Keratinocyte (primary cell): ENCODE measurements around the gene ANKRD16. TPM values are rescaled to one million over a fixed set of nuclear protein-coding genes. Genes with fewer than 3 reads are reported as not detected.

Source experiments
- DNase-seq: peaks from one replicate; pipeline ENCODE4 v3.0.0-alpha.2; 2011; ENCODE audit warnings: low read depth, missing footprints, low spot score
- FAIRE-seq: peaks from 2 replicates; lab custom pipeline; 2011; peaks lifted over from hg19 to GRCh38; lab: Jason Lieb, UNC
- H2AFZ ChIP-seq: 2 replicates; pipeline ENCODE4 v1.6.0; 2012; ENCODE audit warnings: low read length, control low read depth, inconsistent platforms; ENCODE audit not compliant: control insufficient read depth
- H3K27ac ChIP-seq: 2 replicates; pipeline ENCODE4 v1.5.1; 2011; ENCODE audit warnings: low read length; ENCODE audit not compliant: control insufficient read depth, insufficient read depth
- H3K27me3 ChIP-seq: 3 replicates; pipeline ENCODE4 v1.6.0; 2011; ENCODE audit warnings: low read length; ENCODE audit not compliant: control insufficient read depth, insufficient read depth; ENCODE audit errors: extremely low read depth
- H3K36me3 ChIP-seq, 2 experiments: 2 replicates in 1 of 2; 3 replicates in 1 of 2; pipeline ENCODE4 v1.5.1; 2011; ENCODE audit warnings: low read length in 2 of 2, mild to moderate bottlenecking in 1 of 2; ENCODE audit not compliant: control insufficient read depth in 2 of 2, insufficient read depth in 2 of 2; ENCODE audit errors: extremely low read depth in 1 of 2
- H3K4me1 ChIP-seq: 3 replicates; pipeline ENCODE4 v1.5.1; 2011; ENCODE audit warnings: low read length; ENCODE audit not compliant: control insufficient read depth, insufficient read depth; ENCODE audit errors: extremely low read depth
- H3K4me2 ChIP-seq: 3 replicates; pipeline ENCODE4 v1.6.0; 2011; ENCODE audit warnings: low read depth, low read length; ENCODE audit not compliant: control insufficient read depth, insufficient read depth; ENCODE audit errors: extremely low read depth
- H3K4me3 ChIP-seq, 3 experiments: fragments of 200-600 bp in 1 of 3; sonication (generic) in 1 of 3; 2 replicates in 2 of 3; 3 replicates in 1 of 3; pipeline ENCODE4 v1.5.1; 2011 to 2016; ENCODE audit warnings: low read length in 3 of 3, mild to moderate bottlenecking in 3 of 3, control low read depth in 2 of 3, inconsistent platforms in 1 of 3, low read depth in 1 of 3, mixed read lengths in 1 of 3, mixed run types in 1 of 3, moderate library complexity in 1 of 3; ENCODE audit not compliant: control insufficient read depth in 2 of 3, insufficient read depth in 2 of 3; ENCODE audit errors: extremely low read depth in 1 of 3
- H3K79me2 ChIP-seq: 2 replicates; pipeline ENCODE4 v1.6.0; 2012; ENCODE audit warnings: low read length; ENCODE audit not compliant: control insufficient read depth, insufficient read depth
- H3K9ac ChIP-seq: 3 replicates; pipeline ENCODE4 v1.6.0; 2011; ENCODE audit warnings: low read length; ENCODE audit not compliant: control insufficient read depth, insufficient read depth; ENCODE audit errors: extremely low read depth
- H3K9me1 ChIP-seq: 3 replicates; pipeline ENCODE4 v1.6.0; 2011; ENCODE audit warnings: low read length; ENCODE audit not compliant: control insufficient read depth, insufficient read depth; ENCODE audit errors: extremely low read depth
- H3K9me3 ChIP-seq: 2 replicates; pipeline ENCODE4 v1.5.1; 2012; ENCODE audit warnings: low read depth, low read length; ENCODE audit not compliant: control insufficient read depth
- H4K20me1 ChIP-seq: 3 replicates; pipeline ENCODE4 v1.6.0; 2011; ENCODE audit warnings: low read length; ENCODE audit not compliant: control insufficient read depth, insufficient read depth; ENCODE audit errors: extremely low read depth
- EZH2 ChIP-seq: IDR thresholded peaks from one replicate; pipeline ENCODE4 v1.6.1; 2012; ENCODE audit warnings: inconsistent platforms, mild to moderate bottlenecking, low read length, moderate library complexity
- dilution Hi-C: fragments of 300-500 bp; cut with MboI; formaldehyde crosslinking; loops from one replicate; pipeline ENCODE4 v1.7.0; 2020; ENCODE audit warnings: low sequenced_read_pairs; ENCODE audit not compliant: extremely low pct_ligation_motif_present
- polyA plus RNA-seq, 5 experiments: library from polyadenylated mRNA; depleted of rRNA in 3 of 5; stranded (reverse) in 3 of 5; stranded (forward) in 1 of 5; unstranded in 1 of 5; fragments of >200 nt; gene quantifications; 1 replicate in 1 of 5; 2 replicates in 3 of 5; 3 replicates in 1 of 5; pipeline versions ENCODE4 v1.2.1 to v1.2.3, GENCODE V29; 2011 to 2012; ENCODE audit warnings: missing spikeins in 2 of 5, low read depth in 1 of 5, low replicate concordance in 1 of 5
- TF ChIP-seq, protein P1 (sequence below), 3 experiments: IDR thresholded peaks in 1 of 3; conservative IDR thresholded peaks in 1 of 3; optimal IDR thresholded peaks in 1 of 3; 2 replicates in 2 of 3; 3 replicates in 1 of 3; pipeline versions ENCODE3 to v1.5.1; 2011; ENCODE audit warnings: low read length in 3 of 3, mild to moderate bottlenecking in 3 of 3, moderate library complexity in 2 of 3, control low read depth in 1 of 3, inconsistent platforms in 1 of 3; ENCODE audit not compliant: insufficient read depth in 2 of 3; ENCODE audit errors: extremely low read depth in 1 of 3

ANKRD16 gene
- polyA plus RNA-seq, 1 donor (not counting 4 experiments of a cell fraction or from before 2014, with no cell fraction given) = 6.2 TPM

DNA sequence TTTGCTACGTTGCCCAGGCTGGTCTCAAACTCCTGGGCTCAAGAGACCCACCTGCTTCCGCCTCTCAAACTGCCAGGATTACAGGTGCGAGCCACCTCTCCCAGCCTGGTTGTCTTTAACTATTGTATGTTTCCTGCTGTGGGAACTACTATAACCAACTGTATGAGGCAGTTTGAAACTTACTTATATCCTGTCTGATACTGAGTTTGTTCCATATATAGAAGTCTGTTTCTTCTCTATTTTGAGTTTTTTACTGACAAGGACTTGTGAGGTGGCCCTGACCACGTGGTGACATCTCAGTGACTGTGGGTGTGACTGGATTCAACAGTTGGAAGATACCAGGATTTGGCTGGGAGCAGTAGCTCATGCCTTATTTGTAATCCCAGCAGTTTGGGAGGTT lies 14.5 kb upstream of the ANKRD16 start:
- no peak overlapping the region for H3K4me3 ChIP-seq
- no peak overlapping the region for H3K4me2 ChIP-seq
- H2AFZ ChIP-seq = no peak overlapping the region
- no peak overlapping the region for H3K27ac ChIP-seq
- no peak overlapping the region for H3K9ac ChIP-seq
- DNase-seq (no peak), FAIRE-seq (no peak)
- H3K27me3 ChIP-seq = no peaks in the 10 kb centered on the region
- no peaks in the 10 kb centered on the region for H3K9me1 ChIP-seq
- H3K4me1 ChIP-seq = peaks cover 17% of the 10 kb centered on the region
- no peak for TF ChIP-seq EZH2
- TF ChIP-seq, protein P1, sequence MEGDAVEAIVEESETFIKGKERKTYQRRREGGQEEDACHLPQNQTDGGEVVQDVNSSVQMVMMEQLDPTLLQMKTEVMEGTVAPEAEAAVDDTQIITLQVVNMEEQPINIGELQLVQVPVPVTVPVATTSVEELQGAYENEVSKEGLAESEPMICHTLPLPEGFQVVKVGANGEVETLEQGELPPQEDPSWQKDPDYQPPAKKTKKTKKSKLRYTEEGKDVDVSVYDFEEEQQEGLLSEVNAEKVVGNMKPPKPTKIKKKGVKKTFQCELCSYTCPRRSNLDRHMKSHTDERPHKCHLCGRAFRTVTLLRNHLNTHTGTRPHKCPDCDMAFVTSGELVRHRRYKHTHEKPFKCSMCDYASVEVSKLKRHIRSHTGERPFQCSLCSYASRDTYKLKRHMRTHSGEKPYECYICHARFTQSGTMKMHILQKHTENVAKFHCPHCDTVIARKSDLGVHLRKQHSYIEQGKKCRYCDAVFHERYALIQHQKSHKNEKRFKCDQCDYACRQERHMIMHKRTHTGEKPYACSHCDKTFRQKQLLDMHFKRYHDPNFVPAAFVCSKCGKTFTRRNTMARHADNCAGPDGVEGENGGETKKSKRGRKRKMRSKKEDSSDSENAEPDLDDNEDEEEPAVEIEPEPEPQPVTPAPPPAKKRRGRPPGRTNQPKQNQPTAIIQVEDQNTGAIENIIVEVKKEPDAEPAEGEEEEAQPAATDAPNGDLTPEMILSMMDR (optimal IDR thresholded peaks at IDR 0.05 in 1 of 3, IDR thresholded peaks at IDR 0.05 in 1 of 3, conservative IDR thresholded peaks at IDR 0.05 in 1 of 3; ENCODE audit: extremely low read depth in 1 of 3, insufficient read depth in 2 of 3, low read length in 3 of 3) = no peak
- H3K9me3 ChIP-seq = no peaks in the 10 kb centered on the region
- dilution Hi-C loops = no loop called here
- H4K20me1 ChIP-seq = no peaks in the 10 kb centered on the region
- peaks cover 19% of the 10 kb centered on the region for H3K79me2 ChIP-seq
- peaks cover 11 to 18% of the 10 kb centered on the region in 2 experiments for H3K36me3 ChIP-seq

DNA sequence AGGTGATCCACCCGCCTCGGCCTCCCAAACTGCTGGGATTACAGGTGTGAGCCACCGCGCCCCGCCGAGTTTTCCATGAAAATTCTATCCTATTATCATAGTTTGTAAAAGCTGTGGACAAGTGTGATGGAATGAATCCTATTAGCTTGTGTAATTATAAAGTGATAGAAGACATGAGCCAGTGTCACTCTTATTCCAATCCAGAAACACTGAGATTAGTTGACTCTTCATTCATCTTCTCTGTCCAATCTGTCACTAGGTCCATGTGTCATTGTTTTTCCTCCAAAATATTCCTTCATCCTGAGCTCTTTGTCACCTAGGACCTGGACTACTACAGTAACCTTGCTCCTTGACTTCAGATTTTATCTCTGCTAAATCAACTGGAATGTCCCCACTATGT lies 13.9 kb upstream of the ANKRD16 start:
- Histone ChIP-seq H3K27me3 (no peaks in the 10 kb centered on the region), H3K9ac (no peak overlapping the region), H3K79me2 (peaks cover 22% of the 10 kb centered on the region), H2AFZ (no peak overlapping the region), H3K9me3 (no peaks in the 10 kb centered on the region), H3K4me3 (no peak overlapping the region), H3K27ac (no peak overlapping the region), H3K4me2 (no peak overlapping the region), H3K4me1 (peaks cover 17% of the 10 kb centered on the region), H4K20me1 (no peaks in the 10 kb centered on the region), H3K9me1 (no peaks in the 10 kb centered on the region), H3K36me3 (peaks cover 8 to 14% of the 10 kb centered on the region in 2 experiments)
- no peak for FAIRE-seq
- no peak for TF ChIP-seq EZH2
- TF ChIP-seq, protein P1 (optimal IDR thresholded peaks at IDR 0.05 in 1 of 3, IDR thresholded peaks at IDR 0.05 in 1 of 3, conservative IDR thresholded peaks at IDR 0.05 in 1 of 3; ENCODE audit: extremely low read depth in 1 of 3, insufficient read depth in 2 of 3, low read length in 3 of 3) = no peak
- dilution Hi-C loops = no loop called here
- no peak for DNase-seq
